GM19463 (cell line): Measurements from ENCODE around the gene CCDC148.
"Not testable (repeated sequence)": the region's sequence is repeated elsewhere in the genome, so short reads cannot be mapped to it uniquely, and the experiment has no call there.

Source experiments
- ATAC-seq: cut with Tn5 transposase; IDR thresholded peaks from one replicate; pipeline ENCODE4 v1.9.1; 2021; ENCODE audit warnings: mild to moderate bottlenecking, moderate library complexity; ENCODE audit not compliant: unreplicated experiment

CCDC148 gene

GRCh38 chr2:158223066-158223465 lies 233.5 kb downstream of the CCDC148 start:
- ATAC-seq: not testable (repeated sequence)

GRCh38 chr2:158221063-158222020 lies 235.2 kb downstream of the CCDC148 start:
- ATAC-seq: no peak

GRCh38 chr2:158217593-158217992 lies 239.0 kb downstream of the CCDC148 start:
- ATAC-seq: no peak

- ATAC-seq: peak; percentile 91
Observed at GRCh38 chr2:158214431-158214830, 242.1 kb downstream of the CCDC148 start.

GRCh38 chr2:158213773-158214172 lies 242.8 kb downstream of the CCDC148 start:
- no peak for ATAC-seq

- no peak for ATAC-seq
Observed at GRCh38 chr2:158212301-158212700, 244.3 kb downstream of the CCDC148 start.

- ATAC-seq: no peak
Observed at GRCh38 chr2:158211502-158211901, 245.1 kb downstream of the CCDC148 start.

GRCh38 chr2:158207354-158207753 lies 249.2 kb downstream of the CCDC148 start:
- no peak for ATAC-seq

GRCh38 chr2:158205215-158205614 lies 251.3 kb downstream of the CCDC148 start:
- ATAC-seq: no peak

GRCh38 chr2:158204741-158205165 lies 251.8 kb downstream of the CCDC148 start:
- ATAC-seq: peak; percentile 85

GRCh38 chr2:158202161-158202815 lies 254.3 kb downstream of the CCDC148 start:
- ATAC-seq: no peak

- no peak for ATAC-seq
Observed at GRCh38 chr2:158199928-158200650, 256.5 kb downstream of the CCDC148 start.

- no peak for ATAC-seq
Observed at GRCh38 chr2:158197940-158198339, 258.6 kb downstream of the CCDC148 start.

GRCh38 chr2:158194229-158194628 lies 262.3 kb downstream of the CCDC148 start:
- ATAC-seq: no peak

- ATAC-seq: no peak
Observed at GRCh38 chr2:158192515-158193443, 263.8 kb downstream of the CCDC148 start.

- ATAC-seq: peak; percentile 81
Observed at GRCh38 chr2:158191076-158191895, 265.3 kb downstream of the CCDC148 start.

- no peak for ATAC-seq
Observed at GRCh38 chr2:158189526-158189925, 267.0 kb downstream of the CCDC148 start.

- no peak for ATAC-seq
Observed at GRCh38 chr2:158187908-158188307, 268.6 kb downstream of the CCDC148 start.
